Epithelial cell of esophagus (primary cell): ENCODE data around the gene GRAMD1C.
A peak's percentile ranks its signal among the peaks of the same experiment; 100 is the strongest.

Source experiments
- DNase-seq: peaks from one replicate; pipeline ENCODE4 v3.0.0; 2010; ENCODE audit warnings: low read depth
- H3K4me3 ChIP-seq: 2 replicates; pipeline ENCODE4 v1.5.1; 2011; ENCODE audit warnings: mild to moderate bottlenecking, low read length, control low read depth
- TF ChIP-seq, protein P1 (sequence below): IDR thresholded peaks from 2 replicates; pipeline ENCODE4 v1.5.1; 2011; ENCODE audit warnings: low read depth, mild to moderate bottlenecking, low read length, control low read depth, inconsistent platforms; ENCODE audit not compliant: insufficient read depth; ENCODE audit errors: missing control alignments

Gene GRAMD1C

DNA sequence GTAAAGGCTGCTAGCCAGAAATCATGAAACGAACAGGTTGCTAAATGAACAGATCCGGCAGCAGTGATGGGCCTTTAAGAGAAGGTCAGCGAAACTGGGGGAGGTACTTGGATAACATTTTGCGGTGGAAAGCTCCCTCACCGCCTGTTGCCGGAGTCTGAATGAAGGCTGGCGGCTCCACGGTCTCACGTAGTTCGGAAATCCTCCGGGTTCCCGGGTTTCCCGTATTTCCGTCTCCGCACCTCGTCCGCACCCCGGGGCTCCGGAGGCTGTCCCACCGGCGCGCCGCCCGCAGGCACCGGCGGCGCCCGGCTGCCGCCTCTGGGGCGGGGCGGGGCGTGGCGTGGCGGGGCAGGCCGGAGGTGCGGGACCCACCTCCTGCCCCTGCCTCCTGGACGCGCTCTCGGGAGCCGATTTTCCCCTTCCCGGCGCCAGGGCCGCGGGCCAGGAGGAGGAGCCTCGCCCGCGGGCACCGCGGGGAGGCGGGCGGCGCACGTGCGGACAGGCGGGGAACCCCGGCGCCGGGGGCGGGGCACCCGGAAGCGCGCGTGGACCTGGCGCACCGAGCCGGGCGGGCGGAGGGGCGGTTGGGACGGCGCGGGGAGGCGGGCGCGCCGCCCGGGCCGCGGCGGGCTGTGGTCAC, 108.9 kb downstream of the GRAMD1C start, which contains the start of gene ZDHHC23:
Gene ZDHHC23 (plus strand): TSS at position 642 of the 643 bp plus-strand sequence. CDS start 790 bp downstream, outside the sequence.
- TF ChIP-seq, protein P1, sequence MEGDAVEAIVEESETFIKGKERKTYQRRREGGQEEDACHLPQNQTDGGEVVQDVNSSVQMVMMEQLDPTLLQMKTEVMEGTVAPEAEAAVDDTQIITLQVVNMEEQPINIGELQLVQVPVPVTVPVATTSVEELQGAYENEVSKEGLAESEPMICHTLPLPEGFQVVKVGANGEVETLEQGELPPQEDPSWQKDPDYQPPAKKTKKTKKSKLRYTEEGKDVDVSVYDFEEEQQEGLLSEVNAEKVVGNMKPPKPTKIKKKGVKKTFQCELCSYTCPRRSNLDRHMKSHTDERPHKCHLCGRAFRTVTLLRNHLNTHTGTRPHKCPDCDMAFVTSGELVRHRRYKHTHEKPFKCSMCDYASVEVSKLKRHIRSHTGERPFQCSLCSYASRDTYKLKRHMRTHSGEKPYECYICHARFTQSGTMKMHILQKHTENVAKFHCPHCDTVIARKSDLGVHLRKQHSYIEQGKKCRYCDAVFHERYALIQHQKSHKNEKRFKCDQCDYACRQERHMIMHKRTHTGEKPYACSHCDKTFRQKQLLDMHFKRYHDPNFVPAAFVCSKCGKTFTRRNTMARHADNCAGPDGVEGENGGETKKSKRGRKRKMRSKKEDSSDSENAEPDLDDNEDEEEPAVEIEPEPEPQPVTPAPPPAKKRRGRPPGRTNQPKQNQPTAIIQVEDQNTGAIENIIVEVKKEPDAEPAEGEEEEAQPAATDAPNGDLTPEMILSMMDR, result no peak
- DNase-seq, result peak; percentile 52
- H3K4me3 ChIP-seq, result peak within 1 kb of the TSS; percentile 63

DNA sequence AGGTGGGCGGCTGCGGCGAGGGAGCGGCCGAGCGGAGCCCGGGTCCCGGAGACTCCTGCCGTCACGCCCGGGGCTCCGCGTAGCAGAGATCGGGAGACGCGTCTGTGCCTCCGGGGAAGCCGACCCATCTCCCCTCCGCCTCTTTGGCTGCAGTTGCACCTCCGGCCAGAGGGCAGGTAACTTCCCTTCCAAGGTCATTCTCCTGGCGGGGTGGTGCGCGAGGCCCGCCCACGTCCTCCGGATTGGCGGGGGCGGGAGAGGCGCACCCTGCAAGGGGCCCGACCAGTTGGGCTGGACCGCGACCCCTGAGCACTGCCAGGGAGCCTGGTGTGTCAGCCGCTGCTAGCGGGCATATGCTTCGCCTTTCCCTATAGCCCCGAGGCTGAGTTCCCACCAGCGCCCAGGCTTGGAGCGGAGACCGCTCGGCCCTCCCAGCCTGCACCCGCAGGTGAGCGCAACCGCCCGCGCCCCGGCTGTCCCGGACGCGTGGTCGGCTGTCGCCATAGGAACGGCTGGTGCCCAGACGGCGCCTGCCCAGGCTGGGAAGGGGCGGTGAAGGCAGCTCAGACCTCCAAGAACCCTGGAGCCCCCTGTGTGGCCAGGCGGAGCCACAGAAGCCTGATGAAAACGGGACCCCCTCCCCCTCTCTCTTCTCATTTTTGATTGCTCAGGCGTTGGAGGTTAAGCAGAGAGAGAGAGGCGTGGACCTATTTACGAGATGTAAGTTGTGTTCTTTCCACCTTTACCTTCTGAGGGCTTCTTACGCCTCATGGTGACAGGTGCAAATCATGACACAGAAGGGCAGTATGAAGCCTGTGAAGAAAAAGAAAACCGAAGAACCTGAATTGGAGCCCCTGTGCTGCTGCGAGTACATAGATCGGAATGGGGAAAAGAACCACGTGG, 109.7 kb downstream of the GRAMD1C start:
- TF ChIP-seq, protein P1, result no peak
- peak overlapping the region; percentile 63 for H3K4me3 ChIP-seq
- peak; percentile 15 for DNase-seq

DNA sequence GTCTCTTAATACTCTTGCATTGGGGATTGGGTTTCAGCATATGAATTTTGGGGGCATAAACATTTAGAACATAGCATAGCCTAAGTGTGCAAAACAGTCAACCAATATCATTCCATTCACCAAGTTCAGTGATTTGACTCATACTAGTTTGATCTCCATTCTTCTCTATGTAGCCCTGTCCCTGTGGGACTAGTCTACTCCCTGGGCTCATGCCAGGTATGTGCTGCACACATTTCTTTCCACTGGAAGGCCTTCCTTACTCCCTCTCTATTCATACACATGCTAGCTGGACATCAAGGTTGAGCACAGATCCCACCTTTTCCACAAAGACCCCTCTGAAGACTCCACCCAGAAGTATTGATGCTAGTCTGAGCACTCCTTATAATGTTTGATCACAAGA, 114.3 kb downstream of the GRAMD1C start:
- TF ChIP-seq, protein P1, result no peak
- no peak overlapping the region for H3K4me3 ChIP-seq
- DNase-seq, result no peak

DNA sequence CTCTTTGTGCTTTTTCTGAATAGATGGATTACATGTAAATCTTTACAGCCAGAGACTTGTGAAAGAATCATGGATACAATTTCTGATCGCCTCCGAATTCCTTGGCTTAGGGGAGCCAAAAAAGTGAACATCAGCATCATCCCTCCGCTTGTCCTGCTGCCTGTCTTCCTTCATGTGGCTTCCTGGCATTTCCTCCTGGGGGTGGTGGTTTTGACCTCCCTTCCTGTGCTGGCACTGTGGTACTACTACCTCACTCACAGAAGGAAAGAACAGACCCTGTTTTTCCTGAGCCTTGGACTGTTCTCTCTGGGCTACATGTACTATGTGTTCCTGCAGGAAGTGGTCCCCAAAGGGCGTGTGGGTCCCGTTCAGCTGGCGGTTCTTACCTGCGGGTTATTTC, 115.1 kb downstream of the GRAMD1C start:
- TF ChIP-seq, protein P1, result no peak
- no peak for DNase-seq
- no peak overlapping the region for H3K4me3 ChIP-seq

DNA sequence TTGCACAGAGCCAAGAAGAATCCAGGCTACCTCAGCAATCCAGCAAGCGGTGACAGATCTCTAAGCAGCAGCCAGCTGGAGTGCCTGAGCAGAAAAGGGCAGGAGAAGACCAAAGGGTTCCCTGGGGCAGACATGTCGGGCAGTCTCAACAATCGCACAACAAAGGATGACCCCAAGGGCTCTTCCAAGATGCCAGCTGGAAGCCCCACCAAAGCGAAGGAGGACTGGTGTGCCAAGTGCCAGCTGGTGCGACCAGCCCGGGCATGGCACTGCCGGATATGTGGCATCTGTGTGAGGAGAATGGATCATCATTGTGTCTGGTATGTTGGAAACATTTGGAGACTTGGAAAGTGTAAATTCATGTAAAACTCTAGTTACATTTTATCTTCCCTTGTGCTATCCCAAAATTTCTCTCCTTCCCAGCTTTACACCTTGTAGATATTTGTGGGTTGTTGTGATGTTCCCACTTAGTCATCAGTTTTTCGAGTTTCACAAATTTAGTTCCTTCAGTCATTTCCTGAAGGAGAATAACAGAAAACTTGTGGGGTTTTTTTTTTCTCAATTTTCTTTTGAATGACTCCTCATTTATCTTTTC, 115.6 kb downstream of the GRAMD1C start:
- TF ChIP-seq, protein P1, result no peak
- DNase-seq, result no peak
- no peak overlapping the region for H3K4me3 ChIP-seq

DNA sequence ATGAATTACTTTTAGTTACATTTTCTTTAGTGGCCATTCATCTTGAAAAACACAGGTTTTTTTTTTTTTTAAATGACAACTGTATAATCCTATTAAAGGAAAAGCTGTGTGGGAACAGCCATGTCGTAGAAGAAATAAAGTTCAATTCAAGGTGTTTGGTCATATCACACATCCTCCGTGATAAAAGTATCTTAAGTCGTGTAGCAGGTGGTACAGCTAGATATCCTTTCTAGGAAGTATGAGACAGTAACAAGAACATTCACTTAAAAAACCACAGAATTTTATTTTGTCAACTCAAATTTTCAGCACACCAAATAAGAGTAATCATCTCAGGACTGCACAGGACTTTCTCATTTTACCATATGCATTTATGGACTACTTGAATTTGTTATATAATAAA, 125.3 kb downstream of the GRAMD1C start:
- no peak for DNase-seq
- no peak overlapping the region for H3K4me3 ChIP-seq
- TF ChIP-seq, protein P1, result no peak
